GM19240 (cell line): ENCODE results near the gene POLR3GL.
"Not testable (repeated sequence)": the region's sequence is repeated elsewhere in the genome, so short reads cannot be mapped to it uniquely, and the experiment has no call there.

Source experiments
- DNase-seq: peaks from one replicate; pipeline ENCODE4 v3.0.0; 2011; ENCODE audit warnings: low spot score; ENCODE audit not compliant: insufficient read length

The POLR3GL gene, protein sequence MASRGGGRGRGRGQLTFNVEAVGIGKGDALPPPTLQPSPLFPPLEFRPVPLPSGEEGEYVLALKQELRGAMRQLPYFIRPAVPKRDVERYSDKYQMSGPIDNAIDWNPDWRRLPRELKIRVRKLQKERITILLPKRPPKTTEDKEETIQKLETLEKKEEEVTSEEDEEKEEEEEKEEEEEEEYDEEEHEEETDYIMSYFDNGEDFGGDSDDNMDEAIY

GRCh38 chr1:145964328-145965118 is at the start of gene POLR3GL, which contains the start of gene ANKRD34A:
Gene POLR3GL, plus strand, starts transcription at chr1:145964690. Its CDS starts 10,176 bp downstream, at chr1:145974866.
Gene ANKRD34A, minus strand, starts transcription at chr1:145964575. Its CDS starts 2,816 bp downstream, at chr1:145961759.
- peak; percentile 86 for DNase-seq

DNA sequence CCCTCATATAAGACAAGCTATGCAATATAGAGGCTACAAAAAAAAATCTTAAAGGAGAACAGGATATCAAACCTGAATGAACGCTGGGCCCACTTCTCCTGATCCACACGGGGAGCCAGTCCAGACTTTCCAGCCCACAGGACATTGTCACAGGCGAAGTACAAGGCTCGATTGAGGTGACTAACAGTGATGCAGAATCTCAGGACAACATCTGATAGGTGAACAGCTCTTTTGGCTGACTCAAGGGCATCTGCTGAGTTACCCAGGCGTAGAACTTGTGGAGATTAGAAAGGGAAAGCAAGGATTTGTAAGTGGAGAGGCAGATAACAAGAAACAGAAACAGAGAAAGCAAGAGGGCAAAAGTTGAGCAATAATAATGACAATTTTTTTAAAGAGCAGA is 47.7 kb upstream of the POLR3GL start:
- DNase-seq = no peak

GRCh38 chr1:145917595-145917994 is 46.9 kb upstream of the POLR3GL start:
- DNase-seq = no peak

DNA sequence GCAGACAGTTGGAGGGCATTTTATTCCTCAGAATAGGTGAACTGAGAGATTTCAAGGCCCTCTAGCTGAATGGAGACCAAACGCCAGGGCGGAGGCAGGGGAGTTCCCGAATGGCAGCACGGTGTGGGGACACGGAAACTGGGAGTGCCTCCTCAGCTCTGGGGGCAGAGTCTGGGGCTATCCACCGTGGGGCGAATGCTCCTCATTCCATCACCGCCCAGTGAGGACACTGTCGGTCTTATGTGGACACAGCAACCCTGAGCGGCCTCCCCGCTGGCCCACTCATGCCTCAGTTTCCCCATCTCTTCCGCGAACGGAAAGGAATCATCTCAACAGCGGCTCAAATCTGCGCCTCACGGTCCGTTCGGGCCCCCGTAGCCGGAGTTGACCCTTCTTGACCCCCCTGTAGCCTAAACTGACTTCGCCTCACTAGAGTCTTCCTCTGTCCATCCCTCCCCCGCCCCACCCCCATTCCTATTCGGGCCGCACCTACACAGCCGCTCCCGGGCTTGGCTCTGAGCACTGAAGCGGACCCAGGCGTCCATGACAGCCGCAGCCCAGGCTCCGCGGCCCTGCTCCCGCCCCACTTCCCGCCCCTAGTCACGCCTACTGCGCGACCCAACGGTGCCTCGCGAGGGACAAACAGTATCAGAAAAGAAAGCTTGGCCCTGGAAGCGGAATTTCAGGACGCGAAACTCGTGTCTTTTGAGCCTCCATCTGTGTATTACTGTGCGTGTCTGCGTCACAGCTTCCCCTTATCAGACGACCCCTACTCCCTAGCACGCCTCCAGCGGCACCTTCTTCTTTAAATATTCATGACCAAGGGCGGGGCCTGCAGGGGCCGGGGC is 46.1 kb upstream of the POLR3GL start, which contains the start of gene PEX11B:
Gene PEX11B, minus strand, starts transcription at position 574 of the 848 bp plus-strand sequence. Its CDS starts 29 bp downstream, at position 545.
- peak; percentile 68 for DNase-seq

- peak; percentile 71 for DNase-seq
Measured at GRCh38 chr1:145918992-145919939, 45.2 kb upstream of the POLR3GL start.

GRCh38 chr1:145920297-145920696 is 44.2 kb upstream of the POLR3GL start:
- not testable (repeated sequence) for DNase-seq

DNA sequence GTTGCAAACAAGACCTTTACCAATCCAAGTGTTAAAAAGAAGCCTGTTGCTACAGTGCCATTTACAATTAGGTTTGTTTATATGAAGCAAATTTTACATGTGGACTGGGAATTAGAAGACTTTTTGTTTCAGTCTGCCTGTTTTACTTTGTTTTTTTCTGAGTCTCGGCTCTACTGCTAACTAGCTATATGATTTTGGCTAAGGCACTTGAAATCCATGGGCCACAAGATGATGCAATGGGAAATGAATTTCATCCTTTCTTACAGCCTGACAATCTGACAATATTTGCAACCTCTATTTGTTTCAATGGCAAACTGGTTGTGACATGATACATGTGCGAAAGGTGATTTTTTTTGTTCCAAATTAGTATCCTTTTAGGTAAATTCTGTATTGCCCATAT is 42.2 kb upstream of the POLR3GL start:
- no peak for DNase-seq

GRCh38 chr1:145926686-145927062 is 37.8 kb upstream of the POLR3GL start:
- DNase-seq = no peak

DNA sequence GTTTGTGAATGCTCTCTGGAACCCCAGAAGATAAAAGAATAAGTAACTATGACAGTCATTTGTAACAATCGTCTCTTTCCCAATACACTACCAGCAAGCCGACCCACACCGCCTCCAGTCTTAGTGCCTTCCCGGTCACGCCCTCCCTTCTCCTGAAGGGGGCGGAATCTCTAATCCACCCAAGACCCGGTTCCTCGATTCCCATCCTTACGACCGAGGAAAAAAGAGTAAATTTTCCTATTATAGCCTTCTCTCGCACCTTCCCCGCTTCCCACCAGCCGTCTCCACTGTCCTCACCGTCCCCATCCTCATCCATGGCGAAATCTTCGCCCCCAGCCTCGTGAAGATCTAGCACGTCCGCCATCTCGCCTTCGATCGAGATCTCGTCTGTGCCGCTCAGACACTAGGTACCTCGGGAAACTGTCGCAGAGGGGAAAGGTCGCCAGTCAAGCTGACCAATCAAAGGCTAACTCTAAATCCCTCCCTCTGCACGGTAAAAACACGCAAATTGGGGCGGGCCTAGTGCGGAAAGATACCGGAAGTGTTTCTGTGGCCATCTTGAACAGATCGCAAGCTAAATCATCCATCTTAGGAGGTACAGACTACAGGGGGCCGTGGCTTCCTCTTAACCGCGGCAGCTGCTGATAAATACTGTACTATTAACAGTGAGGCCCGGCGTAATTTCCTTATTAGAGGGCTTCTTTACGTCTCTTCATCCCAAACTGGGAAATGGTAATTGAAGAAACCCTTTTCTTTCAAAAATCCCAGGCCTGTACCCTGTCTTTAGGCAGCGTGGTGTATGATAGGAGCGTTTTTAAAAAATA is 37.2 kb upstream of the POLR3GL start, which contains the start of gene RBM8A:
Gene RBM8A, minus strand, starts transcription at position 422 of the 824 bp plus-strand sequence. Its CDS starts 58 bp downstream, at position 364.
- DNase-seq = peak; percentile 64

DNA sequence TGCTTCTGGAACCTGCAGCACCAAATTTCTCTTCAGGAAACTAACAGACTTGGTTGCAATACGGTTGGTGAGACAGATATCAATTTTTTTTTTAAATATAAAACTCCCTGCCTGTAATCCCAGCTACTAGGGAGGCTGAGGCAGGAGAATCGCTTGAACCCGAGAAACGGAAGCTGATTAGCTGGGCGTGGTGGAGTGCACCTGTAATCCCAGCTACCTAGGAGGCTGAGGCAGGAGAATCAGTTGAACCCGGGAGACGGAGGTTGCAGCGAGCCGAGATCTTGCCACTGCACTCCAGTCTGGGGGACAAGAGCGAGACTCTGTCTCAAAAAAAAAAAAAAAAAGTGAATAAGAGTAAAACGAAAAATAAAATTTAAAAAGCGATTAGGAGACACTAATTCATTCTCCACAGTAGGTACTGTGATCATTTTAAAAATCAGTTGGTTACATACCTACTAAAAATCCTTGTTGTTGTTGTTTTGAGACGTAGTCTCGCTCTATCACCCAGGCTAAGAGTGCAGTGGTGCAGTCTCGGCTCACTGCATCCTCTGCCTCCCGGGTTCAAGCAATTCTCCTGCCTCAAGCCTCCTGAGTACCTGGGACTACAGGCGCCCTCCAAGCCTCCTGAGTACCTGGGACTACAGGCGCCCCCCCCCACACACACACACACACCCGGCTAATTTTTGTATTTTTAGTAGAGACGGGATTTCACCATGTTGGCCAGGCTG is 36.4 kb upstream of the POLR3GL start:
- no peak for DNase-seq

GRCh38 chr1:145932522-145933009 is 31.9 kb upstream of the POLR3GL start:
- not testable (repeated sequence) for DNase-seq

- no peak for DNase-seq
Measured at GRCh38 chr1:145935708-145936107, 28.8 kb upstream of the POLR3GL start.

DNA sequence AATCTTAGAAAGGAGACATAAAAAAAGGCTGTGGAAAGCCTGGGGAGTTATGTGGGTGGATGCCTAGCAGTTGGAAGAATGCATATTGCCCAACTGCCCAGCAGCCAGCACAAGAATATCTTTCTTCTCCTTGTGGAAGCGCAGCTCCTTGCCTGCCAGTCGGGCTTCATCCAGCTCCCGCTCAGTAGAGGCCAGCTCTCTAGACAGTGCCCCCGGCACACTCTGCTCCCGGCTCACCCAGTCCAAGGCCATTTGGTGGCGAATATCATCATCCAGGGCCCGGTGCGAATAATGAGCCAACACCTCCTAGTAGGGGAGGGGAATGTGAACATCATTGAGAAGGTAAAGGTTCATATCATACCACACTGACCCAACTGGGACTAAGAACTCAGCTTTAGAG is 28.2 kb upstream of the POLR3GL start:
- DNase-seq = no peak

DNA sequence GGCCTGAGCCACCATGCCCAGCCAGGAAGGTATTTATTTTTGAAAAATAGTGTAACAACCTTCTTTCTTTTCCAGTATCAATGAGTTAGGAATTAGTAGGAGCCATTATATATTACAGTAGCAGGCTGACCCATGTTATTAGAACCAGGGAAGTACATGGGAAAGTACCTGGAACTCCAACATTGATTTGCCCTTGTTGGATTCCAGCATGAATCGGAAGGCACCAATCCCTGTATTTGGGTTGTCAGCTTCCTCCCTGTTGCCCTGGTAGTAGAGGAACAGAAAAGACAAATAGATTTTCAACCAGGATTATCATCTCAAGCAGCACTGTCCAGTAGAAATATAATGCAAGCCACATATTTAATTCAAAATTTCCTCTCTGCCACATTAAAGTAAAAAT is 27.1 kb upstream of the POLR3GL start:
- DNase-seq = no peak

DNA sequence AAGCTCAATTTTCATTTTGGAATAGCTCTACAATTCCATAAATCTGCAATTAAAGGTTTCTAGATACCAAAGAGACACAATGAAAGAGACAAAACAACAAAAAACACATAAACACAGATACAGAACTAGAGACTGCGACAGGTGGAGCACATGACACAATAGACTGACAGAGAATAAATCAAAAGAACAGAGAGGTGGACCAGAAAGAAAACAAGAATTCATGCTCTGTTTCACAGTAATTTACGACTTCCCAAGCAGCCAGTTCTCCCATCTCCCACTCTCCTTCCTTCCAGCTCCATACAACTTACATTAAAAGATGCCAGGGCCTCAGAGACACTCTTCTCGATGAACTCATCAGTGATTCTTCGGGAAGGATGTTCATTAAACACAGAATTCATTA is 22.1 kb upstream of the POLR3GL start:
- DNase-seq = no peak

DNA sequence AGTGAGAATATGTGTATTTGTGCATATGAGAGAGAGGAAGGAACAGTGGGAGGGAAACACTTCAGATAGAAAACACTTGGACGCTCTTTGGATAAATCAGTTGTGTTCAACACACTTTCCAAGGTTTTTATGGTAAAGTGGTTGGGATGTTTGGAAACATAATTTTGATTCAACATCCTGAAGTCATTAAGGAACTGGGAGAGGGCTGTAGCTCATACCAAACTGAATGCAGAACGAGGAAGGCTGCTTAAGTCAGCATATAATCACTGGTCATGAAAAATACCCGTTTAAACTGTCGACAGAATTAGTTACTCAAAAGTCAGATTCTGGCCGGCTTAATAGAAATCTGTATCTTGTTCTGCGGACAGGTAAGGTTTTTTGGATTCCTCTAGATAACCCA is 21.6 kb upstream of the POLR3GL start:
- no peak for DNase-seq

DNA sequence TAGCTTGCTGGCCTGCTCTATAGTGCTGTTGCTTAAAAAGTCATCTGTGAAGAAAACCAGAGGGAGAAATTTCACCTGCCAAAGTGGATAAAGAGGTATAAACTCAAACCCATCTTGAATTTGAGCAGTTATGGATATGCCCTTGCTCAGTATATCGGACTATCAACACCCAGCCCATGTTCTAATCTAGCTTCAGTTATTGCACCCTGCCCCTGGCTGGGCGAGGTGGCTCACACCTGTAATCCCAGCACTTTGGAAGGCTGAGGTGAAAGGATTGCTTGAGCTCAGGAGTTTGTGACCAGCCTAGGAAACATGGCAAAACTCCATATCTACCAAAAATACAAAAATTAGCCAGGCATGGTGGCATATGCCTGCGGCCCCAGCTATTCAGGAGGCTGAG is 20.0 kb upstream of the POLR3GL start:
- no peak for DNase-seq

DNA sequence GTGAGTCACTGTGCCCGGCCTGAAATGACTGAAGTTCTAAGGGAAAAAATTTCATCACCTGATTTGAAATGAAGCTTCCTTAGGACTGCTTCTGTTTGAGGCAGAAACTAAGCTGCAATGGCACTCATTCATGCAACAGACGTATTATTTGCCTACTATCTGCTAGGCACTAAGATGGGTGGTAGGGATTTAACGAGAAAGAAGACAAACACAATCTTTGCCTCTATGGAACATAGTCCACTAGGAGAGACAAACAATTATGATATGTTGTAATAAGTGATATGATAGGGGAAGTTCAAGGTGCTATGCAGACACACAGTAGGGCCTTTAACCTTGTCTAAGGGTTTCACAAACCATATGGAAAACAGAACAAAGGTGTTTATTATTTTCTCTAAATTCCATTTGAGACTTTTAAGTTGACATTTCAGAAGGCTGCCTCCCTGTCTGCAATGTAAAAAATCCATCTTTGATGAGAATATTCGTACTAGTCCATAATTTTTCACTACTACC is 18.0 kb upstream of the POLR3GL start:
- DNase-seq = no peak

DNA sequence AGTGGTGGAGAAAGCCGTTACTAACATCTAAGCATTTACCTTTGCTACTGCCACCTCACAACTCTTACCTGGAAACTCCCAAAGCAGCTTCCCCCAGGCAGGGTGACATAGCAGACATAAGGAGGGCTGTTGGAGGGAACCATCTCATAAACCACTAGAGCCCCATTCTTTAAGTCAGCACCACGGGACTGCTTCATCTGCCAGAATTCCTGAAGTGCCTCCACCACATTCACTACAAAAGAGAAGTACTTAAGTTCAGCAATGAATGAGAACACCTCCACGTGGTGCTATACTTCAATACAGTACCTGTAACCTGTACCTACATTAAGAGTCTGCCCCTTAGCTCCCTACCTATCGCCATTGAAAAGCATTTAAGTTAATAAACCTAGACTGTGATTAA is 16.9 kb upstream of the POLR3GL start:
- no peak for DNase-seq
